GM21447 (cell line): ENCODE results near the gene RAB8B.

Source experiments
- ATAC-seq: cut with Tn5 transposase; IDR thresholded peaks from one replicate; pipeline ENCODE4 v1.9.1; 2021; ENCODE audit not compliant: unreplicated experiment

Gene RAB8B

DNA sequence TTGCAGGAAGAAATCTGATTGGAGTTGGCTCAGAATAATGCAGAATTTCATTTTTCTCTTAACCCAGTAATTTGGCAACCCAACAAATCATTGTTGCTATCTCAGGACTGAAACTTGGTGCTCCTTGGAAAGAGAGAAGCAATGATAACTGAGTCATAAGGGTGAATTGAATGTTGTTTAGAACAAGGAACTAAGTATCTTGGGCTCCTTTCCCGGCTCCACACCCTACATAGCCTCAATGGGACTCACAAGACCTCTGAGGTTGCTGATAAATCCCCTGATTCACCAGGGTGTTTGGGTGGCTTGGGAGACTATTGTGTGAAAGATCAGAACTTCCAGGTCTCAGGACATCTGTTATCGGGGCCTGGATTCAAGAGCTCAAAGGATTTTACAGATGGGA is 7.8 kb upstream of the RAB8B start:
- no peak for ATAC-seq

DNA sequence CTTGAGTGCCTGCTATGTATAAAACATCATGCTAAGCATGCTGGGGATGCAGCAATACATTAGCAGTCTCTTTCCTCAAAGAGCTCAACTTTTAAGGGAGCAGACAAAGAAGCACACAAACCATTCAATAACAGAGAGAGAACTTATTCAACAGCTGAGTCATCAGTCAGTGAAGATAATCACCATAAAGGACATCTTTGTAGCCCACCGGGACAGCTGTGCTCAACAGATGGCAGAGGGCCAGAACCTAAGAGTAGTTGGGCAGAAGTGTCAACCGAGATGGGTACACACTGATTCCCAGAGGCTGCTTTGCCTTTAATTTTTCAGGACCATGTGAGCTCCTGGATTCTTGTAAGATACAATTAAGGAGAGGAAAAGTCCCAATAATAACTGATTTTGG is 4.2 kb upstream of the RAB8B start:
- no peak for ATAC-seq

DNA sequence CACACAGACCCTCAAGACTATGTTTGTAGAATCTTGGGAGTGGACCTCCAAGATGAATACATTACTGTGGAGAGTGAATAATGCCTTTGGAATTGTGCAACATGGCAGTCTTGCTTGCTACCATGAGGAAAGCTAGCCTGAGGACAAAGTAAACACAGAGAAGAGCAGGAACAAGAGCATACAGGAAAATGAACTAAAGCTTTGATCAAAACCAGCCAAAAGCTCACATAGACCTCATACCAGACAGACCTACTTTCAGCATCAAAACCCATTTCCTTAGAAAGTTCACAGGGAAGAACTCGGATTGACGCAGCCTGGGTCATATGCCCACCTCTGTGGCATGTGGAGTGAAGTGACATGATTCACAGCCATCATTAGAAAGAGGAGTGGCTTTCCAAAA is 3.3 kb upstream of the RAB8B start:
- no peak for ATAC-seq

DNA sequence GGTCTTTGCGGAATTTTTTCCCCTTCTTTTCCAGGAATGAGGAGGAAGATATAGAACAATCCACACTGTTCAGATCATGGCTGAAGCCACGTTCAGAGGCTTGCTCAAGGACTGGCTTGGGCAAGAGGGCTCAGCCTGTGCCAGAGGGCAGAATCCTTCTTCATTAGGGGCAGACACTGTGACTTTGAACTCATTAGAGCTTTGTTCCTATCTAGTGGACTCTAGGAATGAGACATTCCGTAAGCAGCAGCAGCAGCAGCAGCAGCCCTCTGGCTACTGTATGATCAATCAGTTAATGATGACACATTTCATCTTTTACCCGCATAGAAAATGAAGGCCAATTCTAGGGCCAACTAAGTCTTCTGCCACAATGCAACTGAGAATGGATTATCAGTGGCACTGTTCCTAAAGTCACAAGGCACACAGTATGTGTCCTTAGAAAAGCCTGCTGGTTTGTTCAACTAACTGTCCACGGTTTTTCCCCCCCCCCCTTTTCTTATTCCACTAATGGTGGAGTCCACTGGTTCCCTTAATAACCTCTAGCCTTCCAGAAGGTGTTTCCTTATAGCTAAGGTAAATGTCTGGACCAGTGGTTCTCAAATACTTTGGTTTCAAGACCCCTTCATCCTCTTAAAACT is 1.7 kb upstream of the RAB8B start:
- no peak for ATAC-seq

DNA sequence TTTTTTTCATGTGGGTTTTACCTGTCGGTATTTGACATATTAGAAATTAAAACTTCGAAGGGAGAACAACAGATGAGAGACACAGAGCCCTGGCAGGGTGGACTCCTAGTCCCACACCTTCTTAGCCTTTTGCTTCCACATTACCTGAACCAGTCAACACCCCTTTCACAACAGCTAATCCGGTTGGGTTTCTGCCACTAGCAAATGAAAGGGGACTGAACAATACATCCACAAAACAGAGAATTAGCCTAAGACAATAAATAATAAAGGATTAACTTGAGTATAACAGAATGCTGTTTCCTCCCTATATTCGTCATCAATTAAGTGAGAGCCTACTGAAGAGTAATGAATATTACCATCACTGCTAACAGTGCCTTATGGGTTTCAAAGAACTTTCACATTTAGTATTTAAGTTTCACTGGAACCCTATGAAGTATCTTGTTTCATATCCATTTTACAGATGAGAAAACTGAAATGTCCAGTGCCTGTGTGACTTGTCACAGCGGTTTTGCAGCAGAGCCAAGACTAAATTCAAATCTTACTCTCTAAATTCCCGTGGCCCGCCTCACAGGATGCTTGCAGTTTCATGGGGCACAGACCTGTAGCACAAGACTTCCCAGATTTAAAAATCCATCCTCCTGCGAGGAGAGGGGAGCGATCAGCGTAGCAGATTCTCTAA is 1.0 kb upstream of the RAB8B start:
- ATAC-seq, result peak; percentile 3

DNA sequence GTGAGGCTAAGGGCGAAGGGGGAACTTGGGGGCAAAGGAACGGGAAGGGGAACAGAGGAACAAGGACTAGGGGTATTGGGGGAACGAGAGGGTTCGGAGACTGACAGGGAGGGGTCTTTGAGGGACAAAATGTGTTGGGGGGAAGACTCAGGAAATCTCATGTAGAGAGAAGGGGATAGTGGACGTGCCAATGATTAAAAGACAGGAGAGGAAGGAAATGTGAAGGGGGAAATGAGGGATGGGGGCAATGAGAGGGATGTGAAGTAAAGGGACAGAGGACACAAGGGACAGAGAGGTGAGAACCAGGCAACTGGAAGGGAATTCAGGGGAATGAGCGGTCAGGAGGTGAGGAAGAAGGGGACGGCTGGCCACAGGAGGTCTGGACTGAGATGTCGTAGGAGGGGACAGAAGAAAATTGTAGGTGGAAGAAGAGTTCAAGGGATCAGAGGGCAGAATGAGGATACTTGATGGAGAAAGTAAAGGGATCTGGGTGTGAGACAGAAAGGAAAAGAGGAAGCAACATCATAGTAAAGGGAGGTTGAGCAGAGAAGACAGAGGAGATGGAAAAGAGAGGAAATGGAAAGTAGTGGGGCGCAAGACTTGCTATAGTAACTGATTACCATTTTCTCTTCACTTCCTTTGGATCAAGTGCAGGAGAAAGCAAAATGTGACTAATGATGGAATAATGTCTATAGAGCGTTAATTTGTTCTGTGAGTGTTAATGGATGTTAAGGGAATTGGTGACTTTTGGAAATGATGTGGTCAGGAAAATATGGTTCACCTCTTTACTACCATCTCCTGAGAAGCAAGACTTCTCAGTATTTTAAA is 749 bp downstream of the RAB8B start:
- no peak for ATAC-seq

DNA sequence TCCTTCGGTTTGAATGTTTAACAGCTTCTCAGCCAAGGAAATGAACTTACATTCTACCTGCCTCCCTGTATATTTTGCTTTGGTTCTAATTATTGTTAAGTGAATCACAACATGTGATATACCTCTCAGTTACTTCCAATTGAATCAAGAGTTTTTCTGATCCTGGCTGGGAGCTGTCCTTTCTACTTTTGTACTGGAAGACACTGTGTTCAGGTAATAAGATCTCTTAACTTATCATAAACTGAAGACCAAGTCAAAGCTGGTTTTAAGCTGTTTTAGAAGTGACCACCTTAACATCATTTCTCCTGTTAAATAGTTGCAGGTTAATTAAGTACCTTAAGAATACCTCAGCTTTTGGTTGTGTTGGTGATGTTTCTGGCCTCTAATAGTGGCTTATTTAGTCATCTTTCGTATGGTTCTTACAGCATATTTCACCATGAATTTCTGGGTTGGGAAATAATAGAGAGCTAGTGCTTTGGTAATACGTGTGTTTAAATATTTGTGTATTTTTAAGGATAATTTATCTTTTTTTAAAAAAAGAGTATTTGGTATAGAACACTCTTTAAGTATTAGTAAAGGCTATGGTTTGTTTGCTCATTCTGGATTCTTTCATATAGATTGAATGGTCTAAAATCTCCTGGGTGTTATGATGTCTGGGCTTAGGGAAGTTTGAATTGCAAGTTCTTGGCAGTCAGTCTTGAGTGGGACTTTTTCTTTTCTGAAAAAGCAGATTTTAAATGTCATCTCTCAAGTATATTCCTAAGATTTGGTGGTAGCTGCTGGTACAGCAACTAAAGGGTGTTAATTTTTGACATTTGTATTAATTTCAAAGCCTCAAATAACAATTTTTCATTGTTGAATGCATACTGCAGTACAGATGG is 1.6 kb downstream of the RAB8B start:
- no peak for ATAC-seq

DNA sequence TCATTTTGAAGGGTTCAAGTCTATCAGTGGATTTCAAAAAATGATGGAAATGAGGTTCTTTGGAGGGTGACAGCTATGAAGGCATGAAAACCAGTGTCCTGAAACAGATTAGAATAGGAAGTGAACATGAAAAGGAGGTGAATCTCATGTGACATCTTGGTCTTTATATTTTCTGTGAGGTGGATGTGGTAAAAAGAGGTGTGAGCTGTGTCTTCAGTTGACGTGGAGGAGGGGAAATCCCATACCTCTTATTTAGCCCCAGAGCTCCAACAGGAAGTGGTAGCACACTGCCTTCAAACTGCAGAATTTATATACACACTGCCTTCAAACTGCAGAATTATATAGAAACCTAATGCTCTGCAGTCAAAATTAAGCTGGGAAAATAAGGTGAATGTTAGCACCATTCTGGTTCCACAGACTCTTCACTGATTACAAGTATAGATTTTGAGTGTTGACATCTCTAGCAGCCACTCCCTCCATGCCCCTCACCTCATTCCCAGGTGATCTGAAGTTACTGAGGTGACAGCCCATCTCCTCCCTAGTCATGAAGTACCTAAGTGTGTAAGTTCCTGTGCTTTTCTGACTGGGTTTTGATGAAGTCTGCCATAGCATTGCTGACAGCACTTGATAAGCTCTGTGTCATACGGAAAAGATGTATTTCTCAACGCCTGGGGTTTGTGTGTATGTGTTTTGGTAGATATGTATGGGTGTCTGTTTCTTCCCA is 2.7 kb downstream of the RAB8B start:
- peak; percentile 39 for ATAC-seq

DNA sequence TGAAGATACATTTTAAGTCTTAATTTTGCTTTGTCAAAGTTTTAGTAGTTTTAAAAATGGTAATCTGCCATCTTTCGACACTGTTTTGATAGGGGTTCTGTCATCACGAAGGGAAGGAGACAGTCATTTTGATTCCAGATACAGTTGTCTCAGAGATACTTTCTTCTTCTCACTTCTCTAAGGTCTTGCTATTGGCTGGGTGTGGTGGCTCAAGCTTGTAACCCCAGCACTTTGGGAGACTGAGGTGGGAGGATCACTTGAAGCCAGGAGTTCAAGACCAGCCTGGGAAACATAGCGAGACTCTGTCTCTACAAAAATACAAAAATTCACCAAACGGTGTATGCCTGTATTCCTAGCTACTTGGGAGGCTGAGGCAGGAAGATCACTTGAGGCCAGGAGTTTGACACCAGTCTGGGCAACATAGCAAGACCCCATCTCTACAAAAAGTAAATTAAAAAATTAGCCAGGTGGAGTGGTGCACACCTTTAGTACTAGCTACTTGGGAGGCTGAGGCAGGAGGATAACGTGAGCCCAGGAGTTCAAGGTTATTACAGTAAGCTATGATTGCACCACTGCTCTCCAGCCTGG is 3.3 kb downstream of the RAB8B start:
- no peak for ATAC-seq

DNA sequence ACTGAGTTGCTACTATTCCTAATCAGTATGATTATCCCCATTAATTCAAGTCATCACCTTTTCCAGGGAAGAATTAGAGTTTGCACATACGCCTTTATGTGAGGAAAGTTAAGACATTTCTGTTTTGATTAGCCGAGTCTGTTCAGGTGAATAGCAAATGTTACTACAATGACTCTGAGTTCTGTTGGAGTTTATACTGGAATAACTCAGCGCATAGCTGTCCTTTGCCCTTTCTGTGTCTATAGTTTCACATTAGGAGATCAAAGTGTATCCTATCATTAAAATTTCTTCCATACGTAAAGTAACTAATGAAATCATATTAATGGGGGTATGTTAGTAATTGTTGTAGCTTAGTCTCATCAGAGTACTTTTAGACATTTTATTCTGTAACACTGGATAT is 4.9 kb downstream of the RAB8B start:
- ATAC-seq, result no peak

DNA sequence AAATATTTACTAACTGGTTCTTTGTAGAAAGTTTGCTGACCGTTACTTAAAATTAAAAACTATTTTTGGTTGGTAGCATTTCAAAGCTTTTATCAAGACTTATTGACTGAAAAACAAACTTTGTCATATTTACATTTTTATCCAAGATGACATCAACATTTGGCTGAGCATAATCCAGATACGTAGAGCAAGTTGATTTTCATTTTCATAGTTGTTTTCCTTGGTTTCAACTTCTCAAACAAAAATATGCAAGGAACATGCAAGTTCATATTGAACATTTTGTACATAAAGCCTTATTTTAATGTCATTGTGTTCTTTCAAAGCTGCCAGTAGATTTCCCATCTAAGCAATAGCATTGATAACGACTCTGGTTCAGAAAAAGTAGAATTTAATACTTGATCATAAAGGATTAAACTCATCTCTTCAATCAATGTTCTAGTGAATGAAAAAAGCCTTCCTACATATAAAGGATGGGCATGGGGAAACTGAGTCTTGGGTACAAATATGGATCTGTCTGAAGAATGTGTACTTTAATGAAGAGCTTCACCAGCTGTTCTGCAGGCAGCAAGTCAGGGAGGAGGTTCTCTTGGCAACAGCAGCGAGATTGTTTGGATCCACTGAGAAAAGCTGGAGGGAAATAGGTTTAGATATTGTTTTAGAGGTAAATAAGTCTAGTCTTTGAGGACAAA is 5.6 kb downstream of the RAB8B start:
- no peak for ATAC-seq

DNA sequence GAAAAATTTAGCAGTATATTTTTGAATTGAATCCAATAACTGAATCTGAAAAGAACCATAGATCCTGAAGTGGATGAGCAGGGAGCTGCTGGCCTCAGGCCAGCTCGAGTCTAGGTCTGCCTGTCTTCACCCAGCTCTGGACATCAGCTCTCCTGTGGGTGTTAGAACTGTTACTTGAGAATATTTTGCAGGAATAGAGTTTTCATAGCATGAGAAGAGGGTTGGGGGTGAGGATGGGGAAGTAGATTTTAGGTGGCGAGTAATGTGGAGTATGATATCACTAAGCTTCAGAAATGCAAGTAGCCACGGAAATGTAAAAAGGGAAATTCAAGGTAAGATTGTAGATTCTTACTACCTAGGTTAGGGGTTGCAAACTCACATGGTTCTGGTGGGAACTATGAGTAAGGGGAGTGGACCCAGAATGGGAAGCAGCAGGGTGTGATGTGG is 6.2 kb downstream of the RAB8B start:
- ATAC-seq, result no peak

DNA sequence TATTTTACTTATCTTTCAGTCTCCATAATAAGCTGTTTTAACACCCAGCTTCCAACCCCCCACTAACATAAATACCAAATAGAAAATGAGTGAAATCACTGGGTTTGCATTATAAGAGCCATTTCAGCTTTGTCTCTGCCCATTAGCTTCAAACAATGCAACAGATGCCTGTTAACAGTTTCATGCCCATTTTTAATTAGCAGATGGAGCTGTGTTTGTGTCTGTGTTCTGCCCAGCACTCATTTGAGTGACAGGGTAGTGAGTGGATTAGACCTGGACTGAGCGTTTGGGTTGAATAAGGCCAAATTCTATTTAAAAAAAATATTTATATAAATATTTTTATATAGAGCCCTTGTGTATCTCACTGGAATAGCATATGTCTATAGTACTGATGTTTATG is 7.4 kb downstream of the RAB8B start:
- no peak for ATAC-seq

DNA sequence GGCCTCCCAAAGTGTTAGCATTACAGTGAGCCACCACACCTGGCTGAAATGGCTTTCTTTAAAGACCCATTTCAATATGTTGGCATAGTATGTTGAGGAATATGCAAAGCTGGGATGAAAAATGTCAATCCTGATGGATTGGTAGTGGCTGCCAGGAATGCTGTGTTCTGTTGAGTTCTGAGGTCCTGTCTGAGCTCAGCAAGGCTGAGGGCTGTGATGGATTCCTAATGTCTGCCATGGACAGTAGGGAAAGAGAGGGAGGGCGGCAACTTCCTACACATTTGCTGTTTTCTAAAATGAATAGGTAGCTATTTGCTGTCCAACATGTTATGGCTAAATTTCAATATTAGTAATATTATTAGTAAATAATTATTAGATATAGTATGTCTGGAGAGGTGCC is 8.2 kb downstream of the RAB8B start:
- ATAC-seq, result no peak

DNA sequence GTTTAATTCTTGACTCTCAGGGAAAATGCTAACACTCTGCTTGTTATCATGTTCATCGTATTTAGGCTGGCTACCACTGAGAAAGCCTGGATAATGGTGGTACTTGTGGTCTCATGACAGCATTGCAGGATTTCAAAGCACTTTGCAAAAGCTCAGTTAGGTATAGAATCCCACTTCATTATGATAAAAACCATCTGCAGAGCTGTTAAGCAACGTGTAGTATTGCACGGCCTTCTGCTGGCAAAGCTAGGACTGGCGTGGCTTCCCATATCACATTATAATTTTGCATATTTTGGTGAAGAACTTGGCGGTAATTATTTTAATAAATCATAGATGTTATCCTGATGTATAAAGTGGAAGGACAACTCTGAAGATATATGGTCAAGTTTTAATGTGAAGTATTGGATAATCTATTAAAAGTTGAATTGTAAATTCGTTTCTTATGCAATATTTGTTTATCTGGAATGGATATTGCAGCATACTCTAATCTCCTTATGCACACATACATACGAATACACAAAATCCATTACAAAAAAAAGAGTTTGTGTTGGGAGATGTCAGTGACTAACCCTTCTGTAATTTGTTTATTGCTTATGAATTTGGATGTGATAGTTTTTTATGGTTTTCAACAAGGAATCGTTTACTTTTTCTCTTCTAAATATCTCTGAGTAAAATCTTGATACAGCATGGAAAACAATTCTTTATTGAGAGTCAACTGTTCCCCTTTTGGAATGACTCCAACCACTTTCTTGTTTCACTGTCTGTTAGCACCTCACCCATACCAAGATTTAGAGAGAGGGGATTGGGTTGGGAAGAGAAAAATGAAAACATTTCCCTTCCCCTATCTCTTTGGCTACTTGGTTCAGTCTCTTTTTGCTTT is 9.2 kb downstream of the RAB8B start:
- ATAC-seq, result no peak

DNA sequence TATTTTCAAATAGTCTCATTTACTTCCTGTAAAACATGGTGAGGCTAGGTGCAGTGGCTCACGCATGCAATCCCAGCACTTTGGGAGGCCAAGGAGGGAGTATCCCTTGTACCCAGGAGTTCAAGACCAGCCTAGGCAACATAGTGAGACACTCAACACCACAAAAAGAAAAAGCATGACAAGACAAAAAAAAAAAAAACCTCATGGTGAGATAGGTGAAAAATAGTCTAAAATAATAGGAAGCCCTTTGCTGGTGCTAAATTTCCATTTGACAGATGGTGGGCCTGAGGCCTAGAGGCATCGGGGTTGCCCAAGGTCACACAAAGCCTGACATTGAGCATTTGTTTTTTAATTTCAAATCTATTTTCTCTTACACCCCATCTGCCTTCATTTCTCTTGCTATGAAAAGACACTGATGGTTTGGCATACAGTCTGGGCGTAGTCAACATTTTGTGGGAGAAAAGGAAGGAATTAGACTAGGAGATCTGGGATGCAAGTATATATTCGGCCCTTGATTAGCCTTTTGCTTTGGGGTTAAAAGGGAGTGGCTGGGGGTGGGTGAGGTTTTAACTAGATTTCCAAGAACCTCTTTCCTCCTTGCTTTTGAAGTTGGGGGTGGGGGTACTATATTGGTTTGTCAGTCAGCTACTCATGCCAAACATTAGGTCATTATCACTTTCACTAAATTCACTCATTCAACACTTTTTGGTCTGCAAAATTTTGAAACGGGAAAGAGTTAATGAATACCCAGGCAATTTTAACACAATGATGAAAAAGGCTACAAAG is 11.3 kb downstream of the RAB8B start:
- ATAC-seq, result no peak

DNA sequence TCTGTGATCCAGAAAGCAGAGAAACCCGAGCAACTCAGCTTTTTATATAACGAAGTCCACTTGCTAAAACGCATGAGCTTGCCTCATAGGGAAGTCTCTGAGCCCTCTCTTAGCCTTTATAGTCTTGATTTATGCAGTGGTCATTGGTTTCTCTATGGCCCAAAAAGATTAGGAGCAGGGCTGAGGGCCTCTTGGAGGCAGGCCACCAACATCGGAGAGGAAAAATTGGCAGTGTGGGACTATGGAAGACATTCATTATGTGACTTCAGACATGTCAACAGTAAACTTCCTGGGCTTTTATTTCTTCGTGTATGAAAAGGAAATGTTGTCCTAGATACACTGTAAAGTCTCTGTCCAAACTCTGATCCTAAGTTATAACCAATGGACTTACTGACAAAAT is 13.5 kb downstream of the RAB8B start:
- ATAC-seq, result no peak
